ENCODE measurements around the gene UBALD2. TPM values are rescaled to one million over a fixed set of nuclear protein-coding genes. Genes with fewer than 3 reads are reported as not detected.
"Not testable (repeated sequence)": the region's sequence is repeated elsewhere in the genome, so short reads cannot be mapped to it uniquely, and the experiment has no call there.

Gene UBALD2
- total RNA-seq, 4 donors from 2014 or later, result 7.0 to 25.9 (median 13.7) TPM

DNA sequence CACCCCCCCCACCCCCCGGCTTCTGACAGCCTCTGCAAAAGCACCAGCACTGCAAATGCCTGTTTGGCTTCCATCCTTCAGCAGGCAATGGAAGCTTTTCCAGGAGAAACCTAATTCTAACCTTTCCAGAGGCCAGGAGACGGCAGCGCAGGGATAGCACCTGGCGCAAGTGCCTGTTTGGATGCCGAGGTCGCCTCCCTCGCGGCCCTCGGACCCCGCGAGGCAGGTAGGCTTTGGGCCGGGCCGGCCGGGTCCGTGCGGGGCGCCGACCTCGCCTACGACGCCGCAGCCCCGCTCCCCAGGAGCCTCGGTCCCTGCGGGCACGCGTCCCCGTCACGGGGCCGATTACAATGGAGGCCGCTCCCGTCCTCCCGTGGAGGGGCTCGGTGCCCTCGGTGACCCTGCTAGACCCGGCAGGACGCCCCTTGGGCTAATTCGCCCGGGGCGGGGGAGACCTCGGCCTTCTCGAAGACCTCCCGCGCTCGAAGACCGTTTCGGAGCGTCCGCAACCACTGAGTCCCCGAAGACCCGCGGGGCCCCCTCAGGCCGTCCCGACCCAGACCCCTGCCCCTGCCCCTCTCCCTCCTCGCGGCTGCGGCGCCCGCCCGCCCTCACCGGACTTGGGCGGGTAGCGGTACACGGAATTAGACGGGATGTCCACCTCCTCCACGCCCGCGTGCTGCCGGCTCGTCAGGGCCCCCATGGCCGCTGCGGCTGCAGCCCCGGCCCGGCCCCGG lies 25.4 kb upstream of the UBALD2 start:
- no peak for TF ChIP-seq CTCF (IDR thresholded peaks at IDR 0.05)
- ATAC-seq (ENCODE audit: low FRiP score), result peak; percentile 21
- DNase-seq (ENCODE audit: low spot score), result no peak

DNA sequence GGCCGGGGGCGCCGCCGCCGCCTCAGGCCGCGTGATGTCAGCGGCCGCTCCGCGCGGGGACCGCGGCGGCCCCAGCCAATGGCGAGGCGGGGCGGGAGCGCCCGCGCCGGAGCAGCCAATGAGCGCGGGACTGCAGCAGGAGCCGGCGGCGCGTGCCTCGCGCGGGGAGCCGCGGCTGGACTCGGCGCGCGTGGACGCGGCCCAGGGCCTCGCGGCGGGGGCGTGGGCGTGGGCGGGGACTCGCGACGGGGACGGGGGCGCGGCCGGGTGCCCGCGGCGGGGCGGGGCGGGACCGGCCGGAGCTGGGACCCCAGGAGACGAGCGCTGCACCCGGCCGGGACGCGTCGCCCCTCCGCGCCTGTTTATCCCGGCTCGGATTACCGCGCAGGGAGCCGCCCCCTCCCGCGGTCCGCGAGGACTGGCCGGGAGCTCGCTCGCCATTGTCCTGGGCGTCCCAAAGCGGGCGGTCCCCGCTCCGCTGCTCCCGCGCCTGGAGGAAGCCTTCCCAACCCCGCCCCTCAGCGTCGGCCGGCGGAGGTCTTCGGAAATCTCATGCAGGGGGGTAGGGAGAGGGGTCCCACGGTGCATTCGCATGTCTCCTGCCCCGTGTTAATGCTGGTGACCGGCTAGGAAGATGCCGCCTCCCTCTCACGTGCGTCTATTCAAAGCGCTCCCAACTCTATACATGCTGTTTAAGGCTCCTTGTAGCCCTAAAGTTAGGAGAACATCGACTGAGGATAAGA lies 24.5 kb upstream of the UBALD2 start, which contains the start of gene RNF157:
RNF157 (minus strand) TSS at position 33 of the 743 bp plus-strand sequence. CDS start 253 bp downstream, outside the sequence.
- DNase-seq (ENCODE audit: low spot score) (no peak), ATAC-seq (ENCODE audit: low FRiP score) (peak; percentile 89)
- TF ChIP-seq CTCF (IDR thresholded peaks at IDR 0.05), result no peak

- TF ChIP-seq CTCF (IDR thresholded peaks at IDR 0.05), result no peak
- ATAC-seq (ENCODE audit: low FRiP score), result no peak
- DNase-seq (ENCODE audit: low spot score), result no peak
Measured at GRCh38 chr17:76241204-76241538, 24.0 kb upstream of the UBALD2 start.

DNA sequence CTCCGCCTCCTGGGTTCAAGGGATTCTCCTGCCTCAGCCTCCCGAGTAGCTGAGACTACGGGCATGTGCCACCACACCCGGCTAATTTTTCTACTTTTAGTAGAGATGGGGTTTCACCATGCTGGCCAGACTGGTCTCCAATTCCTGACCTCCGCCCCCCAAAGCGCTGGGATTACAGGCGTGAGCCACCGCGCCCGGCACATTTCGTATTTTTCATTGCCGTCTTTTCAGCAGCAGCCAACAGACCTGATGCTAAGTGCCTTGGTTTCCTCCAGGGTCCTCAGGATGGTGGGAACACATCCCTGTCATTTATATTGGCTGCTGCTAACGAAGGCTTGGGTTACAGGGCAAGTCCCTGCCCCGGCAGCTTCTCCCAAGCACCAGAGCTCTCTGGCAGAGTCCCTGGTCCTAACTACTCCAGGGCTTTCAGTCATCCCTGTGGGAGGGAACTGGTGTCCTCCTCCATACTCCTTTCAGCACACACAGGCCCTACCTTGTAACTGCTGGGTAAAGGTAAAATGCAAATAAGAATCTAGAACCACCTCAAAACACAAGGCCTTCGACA lies 23.4 kb upstream of the UBALD2 start:
- ATAC-seq (ENCODE audit: low FRiP score) (no peak), DNase-seq (ENCODE audit: low spot score) (no peak)
- TF ChIP-seq CTCF (IDR thresholded peaks at IDR 0.05), result no peak

DNA sequence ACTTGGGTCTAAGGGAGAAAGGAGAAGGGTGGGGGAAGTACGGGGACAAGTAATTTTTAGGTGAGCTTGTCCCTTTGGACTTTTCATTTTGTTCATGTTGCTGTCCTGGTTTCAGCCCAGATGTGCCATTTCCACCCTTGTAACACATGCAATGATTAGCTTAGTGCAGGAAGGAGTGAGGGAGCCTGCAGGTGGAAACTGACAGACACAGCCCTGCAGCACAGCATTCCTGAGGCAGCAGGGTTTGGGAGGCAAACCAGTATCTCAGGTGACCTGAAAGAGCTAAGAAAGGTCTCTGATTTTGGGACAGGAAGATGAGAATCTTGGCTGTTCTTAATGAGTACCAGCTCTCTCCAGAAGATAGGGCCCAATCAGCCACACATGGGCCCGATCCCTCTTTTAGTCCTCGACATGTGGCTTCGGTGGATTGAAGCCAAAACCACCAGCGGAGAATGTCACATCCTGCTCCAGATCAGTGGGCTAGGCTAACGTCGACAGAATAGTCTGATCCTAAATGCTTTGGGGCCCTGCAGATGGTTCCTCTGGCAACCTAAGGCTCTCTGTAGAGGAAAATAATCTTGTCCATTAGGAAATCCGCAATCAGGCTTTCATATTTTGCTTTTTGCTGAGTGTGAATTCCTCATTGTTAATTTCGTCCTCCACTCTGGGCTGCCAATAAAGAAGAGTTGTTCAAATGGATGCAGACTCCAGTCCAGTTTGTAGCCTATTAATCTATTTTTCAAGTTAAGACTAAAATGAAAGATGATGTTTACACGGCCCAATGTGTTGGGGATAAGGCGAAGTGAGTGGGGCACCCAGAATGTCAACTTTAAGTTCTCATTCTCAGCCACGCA lies 21.1 kb upstream of the UBALD2 start:
- no peak for TF ChIP-seq CTCF (IDR thresholded peaks at IDR 0.05)
- DNase-seq (ENCODE audit: low spot score), result no peak
- ATAC-seq (ENCODE audit: low FRiP score), result no peak

DNA sequence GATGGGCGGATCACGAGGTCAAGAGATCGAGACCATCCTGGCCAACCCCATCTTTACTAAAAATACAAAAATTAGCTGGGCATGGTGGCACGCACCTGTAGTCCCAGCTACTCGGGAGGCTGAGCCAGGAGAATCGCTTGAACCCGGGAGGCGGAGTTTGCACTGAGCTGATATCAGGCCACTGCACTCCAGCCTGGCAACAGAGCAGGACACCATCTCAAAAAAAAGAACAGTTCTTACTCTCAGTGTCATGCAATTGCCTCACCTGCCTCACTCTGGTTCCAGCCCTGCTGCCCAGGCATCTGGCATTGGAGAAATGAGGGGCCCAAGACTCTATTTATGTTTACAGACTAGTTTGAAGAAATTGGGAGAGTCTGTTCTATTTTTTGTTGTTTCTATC lies 20.4 kb upstream of the UBALD2 start:
- DNase-seq (ENCODE audit: low spot score); ATAC-seq (ENCODE audit: low FRiP score): not testable (repeated sequence)
